ENCODE results near the gene USP17L22. TPM values are rescaled to one million over a fixed set of nuclear protein-coding genes. Genes with fewer than 3 reads are reported as not detected.

Gene USP17L22
- not detected in 2 replicates for total RNA-seq

GRCh38 chr4:9267319-9267718, at the start of gene USP17L22:
USP17L22 (plus strand) TSS chr4:9267619; CDS start chr4:9267619, 0 bp downstream.

GRCh38 chr4:9219852-9220251, 47.6 kb upstream of the USP17L22 start, which contains the start of gene USP17L12:
USP17L12 (plus strand) TSS chr4:9220152; CDS start chr4:9220152, 0 bp downstream.

GRCh38 chr4:9224596-9224995, 42.8 kb upstream of the USP17L22 start, which contains the start of gene USP17L13:
USP17L13 (plus strand) TSS chr4:9224896; CDS start chr4:9224896, 0 bp downstream.

GRCh38 chr4:9234085-9234484, 33.3 kb upstream of the USP17L22 start, which contains the start of gene USP17L15:
USP17L15 (plus strand) TSS chr4:9234385; CDS start chr4:9234385, 0 bp downstream.

GRCh38 chr4:9243579-9243978, 23.8 kb upstream of the USP17L22 start, which contains the start of gene USP17L17:
USP17L17 (plus strand) TSS chr4:9243879; CDS start chr4:9243879, 0 bp downstream.

GRCh38 chr4:9247953-9248680, 19.3 kb upstream of the USP17L22 start, which contains the start of gene USP17L18:
USP17L18 (plus strand) TSS chr4:9248630; CDS start chr4:9248630, 0 bp downstream.

GRCh38 chr4:9253078-9253477, 14.3 kb upstream of the USP17L22 start, which contains the start of gene USP17L19:
USP17L19 (plus strand) TSS chr4:9253378; CDS start chr4:9253378, 0 bp downstream.

GRCh38 chr4:9257824-9258223, 9.6 kb upstream of the USP17L22 start, which contains the start of gene USP17L20:
USP17L20 (plus strand) TSS chr4:9258124; CDS start chr4:9258124, 0 bp downstream.

GRCh38 chr4:9262572-9262971, 4.8 kb upstream of the USP17L22 start, which contains the start of gene USP17L21:
USP17L21 (plus strand) TSS chr4:9262872; CDS start chr4:9262872, 0 bp downstream.

Other genes starting within 250 kb of the USP17L22 start
- gene FAM90A26, start 97.2 kb upstream of the USP17L22 start, total RNA-seq, result not detected in 2 replicates
- gene USP17L10, start 57.0 kb upstream of the USP17L22 start, total RNA-seq, result not detected in 2 replicates
- gene USP17L11, start 52.2 kb upstream of the USP17L22 start, total RNA-seq, result not detected in 2 replicates
- not detected in 2 replicates for gene USP17L12, start 47.5 kb upstream of the USP17L22 start, total RNA-seq
- not detected in 2 replicates for gene USP17L13, start 42.7 kb upstream of the USP17L22 start, total RNA-seq
- not detected in 2 replicates for gene USP17L15, start 33.2 kb upstream of the USP17L22 start, total RNA-seq
- gene USP17L17, start 23.7 kb upstream of the USP17L22 start, total RNA-seq, result not detected in 2 replicates
- not detected in 2 replicates for gene USP17L18, start 19.0 kb upstream of the USP17L22 start, total RNA-seq
- not detected in 2 replicates for gene USP17L19, start 14.2 kb upstream of the USP17L22 start, total RNA-seq
- not detected in 2 replicates for gene USP17L20, start 9.5 kb upstream of the USP17L22 start, total RNA-seq
- not detected in 2 replicates for gene USP17L21, start 4.7 kb upstream of the USP17L22 start, total RNA-seq
- gene USP17L24, start 57.5 kb downstream of the USP17L22 start, total RNA-seq, result not detected in 2 replicates
- gene USP17L25, start 62.3 kb downstream of the USP17L22 start, total RNA-seq, result not detected in 2 replicates
- gene USP17L26, start 67.0 kb downstream of the USP17L22 start, total RNA-seq, result not detected in 2 replicates
- not detected in 2 replicates for gene USP17L5, start 71.8 kb downstream of the USP17L22 start, total RNA-seq
- gene USP17L27, start 76.5 kb downstream of the USP17L22 start, total RNA-seq, result not detected in 2 replicates
- gene USP17L28, start 81.3 kb downstream of the USP17L22 start, total RNA-seq, result not detected in 2 replicates
- gene USP17L29, start 86.0 kb downstream of the USP17L22 start, total RNA-seq, result not detected in 2 replicates
- gene USP17L30, start 95.5 kb downstream of the USP17L22 start, total RNA-seq, result not detected in 2 replicates
- not detected in 2 replicates for gene DEFB131A, start 176.8 kb downstream of the USP17L22 start, total RNA-seq